Measurements from ENCODE around the gene MLYCD. TPM values are rescaled to one million over a fixed set of nuclear protein-coding genes. Genes with fewer than 3 reads are reported as not detected.
A peak's percentile ranks its signal among the peaks of the same experiment; 100 is the strongest.

Gene MLYCD
- total and polyA plus RNA-seq, 7 donors: 8.3 to 21.6 (median 14.7) TPM

DNA sequence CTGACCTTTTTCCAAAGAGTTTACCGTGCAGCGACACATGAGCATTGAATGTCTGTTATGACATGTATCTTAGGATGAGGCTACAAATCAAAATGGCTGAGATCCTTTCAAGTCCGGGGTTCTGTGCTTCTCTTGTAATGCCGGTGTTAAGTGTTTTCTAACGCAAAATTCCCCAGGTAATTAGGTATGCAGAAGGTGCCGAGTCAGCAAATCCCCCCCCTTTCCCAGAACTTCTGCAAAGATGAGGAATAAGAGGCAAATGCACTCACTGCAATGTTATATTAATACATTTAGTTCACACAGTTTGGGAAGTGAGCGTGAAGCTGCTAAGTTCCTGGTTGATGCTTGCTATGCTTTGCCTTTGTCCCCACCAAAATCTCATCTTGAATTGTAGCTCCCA lies 36.3 kb upstream of the MLYCD start:
- WGBS, 3 donors: 80 to 85% (median 82%) methylated on average over 7 of the region's 7 CpGs
- peaks cover 0 to 2% (median 0%) of the 10 kb centered on the region in 3 donors for H3K27me3 ChIP-seq (ENCODE audit: insufficient read depth in 3 of 3, low read length in 2 of 3)
- no peak overlapping the region for H3K4me3 ChIP-seq
- TF ChIP-seq, protein P1, sequence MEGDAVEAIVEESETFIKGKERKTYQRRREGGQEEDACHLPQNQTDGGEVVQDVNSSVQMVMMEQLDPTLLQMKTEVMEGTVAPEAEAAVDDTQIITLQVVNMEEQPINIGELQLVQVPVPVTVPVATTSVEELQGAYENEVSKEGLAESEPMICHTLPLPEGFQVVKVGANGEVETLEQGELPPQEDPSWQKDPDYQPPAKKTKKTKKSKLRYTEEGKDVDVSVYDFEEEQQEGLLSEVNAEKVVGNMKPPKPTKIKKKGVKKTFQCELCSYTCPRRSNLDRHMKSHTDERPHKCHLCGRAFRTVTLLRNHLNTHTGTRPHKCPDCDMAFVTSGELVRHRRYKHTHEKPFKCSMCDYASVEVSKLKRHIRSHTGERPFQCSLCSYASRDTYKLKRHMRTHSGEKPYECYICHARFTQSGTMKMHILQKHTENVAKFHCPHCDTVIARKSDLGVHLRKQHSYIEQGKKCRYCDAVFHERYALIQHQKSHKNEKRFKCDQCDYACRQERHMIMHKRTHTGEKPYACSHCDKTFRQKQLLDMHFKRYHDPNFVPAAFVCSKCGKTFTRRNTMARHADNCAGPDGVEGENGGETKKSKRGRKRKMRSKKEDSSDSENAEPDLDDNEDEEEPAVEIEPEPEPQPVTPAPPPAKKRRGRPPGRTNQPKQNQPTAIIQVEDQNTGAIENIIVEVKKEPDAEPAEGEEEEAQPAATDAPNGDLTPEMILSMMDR (IDR thresholded peaks at IDR 0.05): no peak
- no peaks in the 10 kb centered on the region for H3K4me1 ChIP-seq
- no peak overlapping the region for H3K27ac ChIP-seq
- ATAC-seq (no peak), DNase-seq (no peak)
- no peaks in the 10 kb centered on the region for H3K36me3 ChIP-seq (ENCODE audit: insufficient read depth in 1 of 2, low read depth in 1 of 2)
- intact Hi-C loops (cut with DNase I): no loop called here
- no peaks in the 10 kb centered on the region for H3K9me3 ChIP-seq

DNA sequence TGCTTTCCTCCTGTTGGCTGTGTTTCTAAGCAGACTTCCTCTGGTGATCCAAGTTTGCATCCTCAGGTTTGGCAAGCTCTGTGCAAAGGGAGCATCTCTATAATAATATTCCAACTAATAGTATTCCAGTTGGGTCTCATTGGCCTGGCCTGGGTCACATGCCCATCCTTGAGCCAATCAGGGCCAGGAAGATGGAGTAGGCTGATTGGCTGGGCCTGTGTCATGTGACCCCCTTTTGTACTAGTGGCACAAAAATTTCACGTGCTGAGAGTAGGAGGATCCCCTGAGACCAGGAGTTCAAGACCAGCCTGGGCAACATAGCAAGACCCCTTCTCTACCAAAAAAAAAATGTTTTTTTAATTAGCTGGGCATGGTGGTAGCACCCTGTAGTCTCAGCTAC lies 35.2 kb upstream of the MLYCD start:
- intact Hi-C loops (cut with DNase I): no loop called here

DNA sequence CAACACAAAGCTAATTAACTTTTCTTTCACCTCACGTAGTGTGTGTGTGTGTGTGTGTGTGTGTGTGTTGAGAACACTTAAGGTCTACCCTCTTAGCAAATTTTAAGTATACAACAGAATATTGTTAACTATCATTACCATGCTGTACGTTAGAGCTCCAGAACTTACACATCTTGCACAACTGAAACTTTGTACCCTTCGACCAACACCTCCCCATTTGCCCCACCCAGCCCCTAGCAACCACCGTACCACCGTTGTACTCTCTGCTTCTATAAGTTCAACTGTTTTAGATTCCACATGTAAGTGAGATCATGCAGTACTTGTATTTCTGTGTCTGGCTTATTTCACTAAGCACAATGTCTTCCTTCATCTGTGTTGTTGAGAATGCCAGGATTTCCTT lies 28.1 kb upstream of the MLYCD start:
- H3K36me3 ChIP-seq (ENCODE audit: insufficient read depth in 1 of 2, low read depth in 1 of 2): no peaks in the 10 kb centered on the region
- H3K27ac ChIP-seq: no peak overlapping the region
- no peaks in the 10 kb centered on the region for H3K4me1 ChIP-seq
- WGBS, 3 donors: 70 to 85% (median 82%) methylated on average over 5 of the region's 5 CpGs
- intact Hi-C loops (cut with DNase I): no loop called here
- no peak for ATAC-seq
- no peak overlapping the region for H3K4me3 ChIP-seq
- no peaks in the 10 kb centered on the region for H3K9me3 ChIP-seq
- no peaks in the 10 kb centered on the region for H3K27me3 ChIP-seq (ENCODE audit: insufficient read depth in 3 of 3, low read length in 2 of 3)
- TF ChIP-seq, protein P1 (IDR thresholded peaks at IDR 0.05): no peak
- DNase-seq: no peak

More for the DNA sequence above, 35.2 kb upstream of the MLYCD start:
- TF ChIP-seq, protein P1 (IDR thresholded peaks at IDR 0.05): no peak
- 61 to 78% (median 76%) methylated on average over 1 of the region's 1 CpG for WGBS, 3 donors
- Histone ChIP-seq H3K36me3 (ENCODE audit: insufficient read depth in 1 of 2, low read depth in 1 of 2) (no peaks in the 10 kb centered on the region), H3K27ac (no peak overlapping the region), H3K27me3 (ENCODE audit: insufficient read depth in 3 of 3, low read length in 2 of 3) (no peaks in the 10 kb centered on the region), H3K4me1 (no peaks in the 10 kb centered on the region), H3K9me3 (no peaks in the 10 kb centered on the region), H3K4me3 (no peak overlapping the region)
- DNase-seq (no peak), ATAC-seq (no peak)

DNA sequence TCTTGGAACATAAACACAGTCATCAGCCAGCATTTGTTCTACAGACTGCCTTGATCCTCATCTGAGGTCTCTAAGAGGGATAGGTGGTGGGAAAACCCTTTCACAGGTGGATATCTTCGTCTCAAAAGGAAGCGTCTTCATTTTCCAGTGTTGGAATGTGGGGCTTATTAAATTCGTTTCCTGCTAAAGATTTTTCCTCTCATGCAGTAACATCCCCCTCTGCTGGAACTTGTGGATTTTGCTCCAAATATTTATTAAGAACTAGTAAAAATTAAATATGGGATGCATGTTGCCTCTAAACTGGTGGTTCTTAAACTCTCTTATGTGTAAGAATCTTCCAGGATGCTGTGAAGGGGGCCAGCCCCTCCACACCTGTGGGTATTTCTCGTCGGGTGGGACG lies 20.1 kb upstream of the MLYCD start:
- DNase-seq: no peak
- WGBS, 3 donors: 39 to 46% (median 46%) methylated on average over 6 of the region's 6 CpGs
- Histone ChIP-seq H3K4me1 (no peaks in the 10 kb centered on the region), H3K36me3 (ENCODE audit: insufficient read depth in 1 of 2, low read depth in 1 of 2) (no peaks in the 10 kb centered on the region), H3K4me3 (no peak overlapping the region), H3K27me3 (ENCODE audit: insufficient read depth in 3 of 3, low read length in 2 of 3) (no peaks in the 10 kb centered on the region), H3K9me3 (no peaks in the 10 kb centered on the region), H3K27ac (no peak overlapping the region)
- intact Hi-C loops (cut with DNase I): loop anchor here in 1 of 2 donors (5.0 kb wide), 1 partner anchor 42 kb away; no protein-coding TSS in a partner anchor
- TF ChIP-seq, protein P1 (IDR thresholded peaks at IDR 0.05): peak; percentile 32
- ATAC-seq: no peak
